Prostate gland (tissue), 2 donors: ENCODE results near the gene PTPRM.

Experiments
- CTCF ChIP-seq, 4 experiments: fragments of 200-600 bp in 2 of 4; fragments of 450-650 bp in 2 of 4; sonication (generic) in 2 of 4; IDR thresholded peaks; 1 replicate in 3 of 4; 2 replicates in 1 of 4; pipeline ENCODE4 v1.5.1; 2016 to 2019; ENCODE audit warnings: antibody characterized with exemption in 4 of 4, mild to moderate bottlenecking in 2 of 4, moderate library complexity in 2 of 4
- POLR2A ChIP-seq: fragments of 450-650 bp; IDR thresholded peaks from one replicate; pipeline ENCODE4 v1.6.1; 2016; ENCODE audit warnings: antibody characterized with exemption, mild to moderate bottlenecking

GRCh38 chr18:7607540-7608173, 40.5 kb downstream of the PTPRM start:
- no peak for TF ChIP-seq POLR2A
- TF ChIP-seq CTCF (IDR thresholded peaks at IDR 0.05), result no peak
